ENCODE results near the gene GLRX3.

The GLRX3 gene

GRCh38 chr10:130213286-130214080, 77.3 kb downstream of the GLRX3 start:
- DNase-seq: no peak

- DNase-seq: no peak
Measured at GRCh38 chr10:130214431-130214830, 78.2 kb downstream of the GLRX3 start.

- DNase-seq: no peak
Measured at GRCh38 chr10:130215151-130215930, 79.2 kb downstream of the GLRX3 start.

GRCh38 chr10:130215931-130216231, 79.7 kb downstream of the GLRX3 start:
- DNase-seq: no peak

GRCh38 chr10:130218181-130218641, 82.0 kb downstream of the GLRX3 start:
- no peak for DNase-seq

- DNase-seq: no peak
Measured at GRCh38 chr10:130218936-130219335, 82.7 kb downstream of the GLRX3 start.

- DNase-seq: no peak
Measured at GRCh38 chr10:130220251-130221185, 84.3 kb downstream of the GLRX3 start.

- no peak for DNase-seq
Measured at GRCh38 chr10:130221456-130222375, 85.5 kb downstream of the GLRX3 start.

- no peak for DNase-seq
Measured at GRCh38 chr10:130222381-130222780, 86.2 kb downstream of the GLRX3 start.

- DNase-seq: no peak
Measured at GRCh38 chr10:130224228-130224627, 88.0 kb downstream of the GLRX3 start.

GRCh38 chr10:130226012-130226411, 89.8 kb downstream of the GLRX3 start:
- DNase-seq: no peak

- no peak for DNase-seq
Measured at GRCh38 chr10:130227883-130228282, 91.7 kb downstream of the GLRX3 start.
